Stimulated activated CD8-positive, alpha-beta memory T cell treated with anti-CD3 and anti-CD28 coated beads, Interleukin-4, amount 100 ng/mL, for 48 hours (primary cell): ENCODE measurements around the gene TNRC6C.

Experiments
- DNase-seq: peaks from one replicate; pipeline ENCODE4 v3.0.0-alpha.2; 2020

The TNRC6C gene

DNA sequence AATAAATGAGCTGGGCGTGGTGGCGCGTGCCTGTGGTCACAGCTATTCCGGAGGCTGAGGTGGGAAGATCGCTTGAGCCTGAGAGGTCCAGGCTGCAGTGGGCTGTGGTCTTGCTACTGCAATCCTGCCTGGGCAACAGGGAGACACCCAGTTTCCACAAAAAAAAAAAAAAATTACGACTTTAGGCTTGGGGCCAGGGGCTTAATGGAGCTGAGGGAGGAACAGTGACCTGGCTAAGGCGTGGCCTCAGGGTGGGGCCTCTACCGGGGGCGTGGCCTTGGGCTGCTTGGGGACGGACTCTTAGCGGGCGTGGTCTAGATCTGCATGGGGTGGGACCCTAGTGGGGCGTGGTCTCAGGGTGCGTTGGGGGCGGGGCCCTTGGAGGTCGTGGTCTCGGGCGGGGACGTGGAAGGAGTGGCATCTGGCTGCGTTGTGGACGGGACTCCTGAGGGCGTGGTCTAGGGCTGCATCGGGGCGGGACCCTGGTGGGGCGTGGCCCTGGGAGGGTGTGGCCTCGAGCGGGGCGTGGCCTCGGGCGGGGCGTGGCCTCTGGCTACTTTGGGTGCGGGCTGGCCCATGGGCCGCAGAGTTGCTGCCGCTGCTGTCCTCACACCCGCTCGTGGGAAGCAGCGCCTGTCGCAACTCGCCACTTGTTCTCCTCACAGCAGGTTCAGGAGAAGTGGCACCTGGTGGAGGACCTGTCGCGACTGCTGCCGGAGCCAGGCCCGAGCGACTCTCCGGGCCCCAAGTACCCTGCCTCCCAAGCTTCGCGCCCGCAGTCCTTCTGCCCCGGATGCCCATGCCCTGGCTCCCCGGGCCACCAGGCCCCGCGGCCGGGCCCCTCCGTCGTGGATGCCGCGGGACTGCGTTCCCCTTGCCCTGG is 181.9 kb downstream of the TNRC6C start:
- DNase-seq, result peak; percentile 99

DNA sequence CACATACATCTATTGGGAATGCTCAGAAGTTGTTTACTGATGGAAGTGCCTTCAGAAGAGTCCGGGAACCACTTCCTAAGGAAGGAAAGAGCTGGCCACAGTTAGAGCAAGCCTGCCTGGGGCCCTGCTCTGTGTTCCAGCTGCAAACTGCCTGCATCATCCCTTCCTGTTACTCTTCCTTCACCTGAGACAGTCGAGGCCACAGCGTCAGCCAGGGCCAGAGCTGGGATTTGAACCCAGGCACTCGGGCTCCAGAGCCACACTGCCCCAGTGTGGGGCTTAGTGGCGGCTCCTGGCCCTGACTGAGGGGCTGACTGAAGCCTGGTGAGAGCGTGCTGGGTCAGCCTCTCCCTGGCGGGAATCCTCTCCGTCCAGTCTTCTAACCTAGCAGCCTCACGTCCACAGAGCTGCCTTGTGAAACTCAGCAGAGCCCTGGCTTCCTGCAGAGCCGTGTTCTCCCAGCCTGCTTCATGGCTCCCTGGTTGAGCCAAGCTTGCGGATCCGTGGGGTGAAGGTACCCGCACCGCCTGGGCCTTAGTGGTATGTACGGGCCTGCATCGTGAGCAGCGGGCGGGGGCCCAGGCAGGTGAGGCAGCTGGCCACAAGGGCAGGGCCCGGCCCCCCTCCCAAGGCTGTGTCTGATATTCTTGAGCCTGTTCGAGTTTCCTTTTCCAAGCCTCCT is 183.1 kb downstream of the TNRC6C start:
- no peak for DNase-seq

DNA sequence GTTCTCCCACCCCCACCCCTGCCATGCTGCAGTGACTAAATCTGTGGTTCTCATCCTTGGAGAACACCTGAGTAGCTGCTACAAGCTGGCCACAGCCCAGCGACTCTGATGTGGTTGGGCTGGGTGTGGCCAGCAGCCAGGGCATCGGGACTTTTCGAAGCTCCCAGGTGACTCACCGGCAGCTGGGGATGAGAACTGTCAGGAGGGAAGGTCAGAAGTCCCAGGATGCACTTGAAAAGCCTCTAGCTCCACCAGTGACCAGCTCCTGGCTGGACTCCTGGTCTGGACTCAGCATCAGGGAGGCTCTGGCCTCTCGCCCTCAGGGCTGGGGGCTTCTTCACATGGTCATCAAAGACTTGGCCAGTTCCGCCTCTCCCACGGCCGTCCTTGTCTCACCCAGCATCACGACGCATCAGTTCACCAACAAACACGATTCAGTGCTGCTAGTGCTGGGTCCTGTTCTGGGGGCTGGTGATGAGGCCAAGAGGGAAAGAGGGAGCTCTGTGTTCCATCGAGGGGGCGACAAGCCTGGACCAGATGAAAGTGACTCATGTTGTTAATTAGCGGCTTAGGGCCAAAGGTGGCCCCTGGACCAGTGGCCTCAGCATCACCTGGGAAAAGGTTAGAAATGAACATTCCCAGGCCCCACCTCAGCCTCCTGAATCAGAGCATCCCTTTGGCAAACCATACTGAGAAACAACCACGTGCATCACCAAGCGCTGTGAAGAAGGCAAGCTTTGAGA is 183.8 kb downstream of the TNRC6C start:
- no peak for DNase-seq

DNA sequence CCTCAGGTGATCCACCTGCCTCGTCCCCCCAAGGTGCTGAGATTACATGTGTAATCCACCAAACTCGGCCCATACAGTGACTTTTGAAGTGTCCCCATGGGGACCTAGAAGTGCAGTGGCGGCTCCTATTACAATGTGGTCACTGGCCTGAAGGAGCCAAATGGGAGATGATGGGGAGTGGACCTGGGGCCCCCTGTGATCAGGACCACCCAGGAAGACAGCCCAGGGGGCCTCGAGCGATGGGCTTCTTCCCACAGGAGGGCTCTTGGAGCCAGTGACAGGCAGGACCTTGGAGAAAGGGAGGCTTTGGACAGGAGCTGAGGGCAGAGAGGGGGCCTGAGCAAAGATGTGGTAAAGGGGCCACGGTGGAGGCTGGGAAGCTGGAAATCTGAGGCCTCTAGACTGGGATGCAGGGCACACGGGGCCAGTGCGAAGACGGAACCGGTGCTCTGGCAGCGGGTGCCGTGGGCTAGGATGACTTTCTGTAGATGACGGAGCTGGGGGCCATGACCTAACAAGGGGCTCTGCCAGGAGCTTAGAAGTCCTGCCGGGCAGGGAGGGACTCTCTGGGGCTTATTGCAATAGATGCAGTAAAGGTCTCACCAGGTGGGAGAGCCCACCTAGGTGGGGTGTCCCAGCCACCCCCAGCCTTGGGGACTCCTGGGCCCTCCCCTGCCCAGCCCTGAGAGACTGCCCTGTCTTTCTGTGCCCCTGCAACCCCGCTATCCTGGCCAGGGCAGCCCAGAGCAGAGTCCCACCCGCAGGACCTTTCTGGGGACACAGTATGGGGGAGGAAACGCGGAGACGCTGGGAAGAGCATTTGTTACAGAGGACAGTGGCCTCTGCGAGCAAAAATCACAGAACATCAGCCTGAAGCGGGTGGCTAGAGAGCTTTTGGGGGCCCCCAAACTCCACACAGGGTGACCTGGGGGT is 185.0 kb downstream of the TNRC6C start:
- DNase-seq, result no peak

DNA sequence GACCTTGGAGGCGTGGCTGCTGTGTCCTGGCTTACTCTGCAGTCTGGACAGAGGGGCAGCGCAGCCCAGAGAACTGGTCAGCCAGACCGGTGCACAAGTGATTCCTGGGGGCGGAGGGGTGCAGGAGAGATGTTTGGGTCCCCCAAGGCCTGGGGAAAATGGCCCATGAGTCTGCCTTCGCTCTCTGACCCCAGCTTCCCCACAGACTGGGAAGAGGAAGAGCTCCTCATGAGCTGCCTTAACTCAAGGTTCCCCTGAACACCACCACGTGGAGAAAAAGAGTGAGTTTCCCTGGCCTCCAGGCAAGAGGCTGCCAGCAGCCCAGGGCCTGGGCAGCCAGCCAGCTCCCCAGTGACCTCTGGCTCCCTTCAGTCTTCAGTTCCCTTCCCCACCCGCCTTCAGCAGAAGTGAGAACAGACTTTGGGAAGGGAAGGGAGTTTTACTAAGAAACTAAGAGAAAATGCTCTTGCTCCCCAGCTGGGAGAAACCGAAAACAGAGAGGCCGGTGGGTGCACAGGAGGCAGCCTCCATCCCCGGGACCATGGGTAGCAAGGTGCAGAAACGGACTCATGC is 185.7 kb downstream of the TNRC6C start:
- DNase-seq, result no peak

DNA sequence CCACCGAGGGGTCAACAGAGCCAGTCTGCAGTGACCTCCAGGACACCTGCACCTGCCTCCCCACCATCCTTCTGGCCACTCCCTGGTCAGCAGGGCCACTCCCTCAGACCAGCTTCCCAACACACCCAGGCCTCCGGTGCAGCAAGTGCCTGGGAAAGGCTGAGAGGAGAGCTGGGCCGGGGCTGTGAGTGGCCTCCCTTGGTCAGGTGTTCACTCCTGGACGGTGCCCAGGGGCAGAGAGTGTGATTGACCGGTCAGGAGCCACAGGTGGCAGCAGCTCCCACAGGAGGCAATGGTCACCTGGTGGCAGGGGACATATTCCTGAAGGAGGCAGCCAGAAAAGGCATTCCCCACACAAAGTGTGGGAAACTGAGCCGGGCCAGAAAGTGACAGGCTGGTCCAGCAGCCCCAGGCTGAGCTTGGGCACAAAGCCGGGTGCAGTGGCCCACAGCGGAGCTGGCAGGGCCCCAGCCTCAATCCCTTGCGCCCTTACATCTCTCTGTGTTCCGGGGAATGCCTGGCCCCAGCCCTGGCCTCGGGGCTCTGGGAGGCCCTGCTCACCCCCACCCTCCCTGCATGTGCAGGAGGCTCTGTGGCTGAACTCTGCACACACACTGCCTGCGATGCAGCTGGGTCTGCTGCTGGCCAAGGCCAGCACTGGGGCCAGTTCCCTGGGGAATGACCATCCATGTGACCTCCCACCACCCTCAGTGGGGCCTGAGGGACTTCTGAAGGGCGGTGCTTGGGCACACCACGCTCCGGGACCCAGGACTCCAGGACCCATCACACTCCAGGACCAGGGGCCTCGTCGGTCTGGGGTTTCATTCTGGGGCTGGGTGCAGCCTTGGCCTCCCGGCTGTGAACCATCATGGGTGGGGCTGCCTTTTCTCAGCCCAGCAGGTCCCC is 186.5 kb downstream of the TNRC6C start:
- DNase-seq, result no peak

DNA sequence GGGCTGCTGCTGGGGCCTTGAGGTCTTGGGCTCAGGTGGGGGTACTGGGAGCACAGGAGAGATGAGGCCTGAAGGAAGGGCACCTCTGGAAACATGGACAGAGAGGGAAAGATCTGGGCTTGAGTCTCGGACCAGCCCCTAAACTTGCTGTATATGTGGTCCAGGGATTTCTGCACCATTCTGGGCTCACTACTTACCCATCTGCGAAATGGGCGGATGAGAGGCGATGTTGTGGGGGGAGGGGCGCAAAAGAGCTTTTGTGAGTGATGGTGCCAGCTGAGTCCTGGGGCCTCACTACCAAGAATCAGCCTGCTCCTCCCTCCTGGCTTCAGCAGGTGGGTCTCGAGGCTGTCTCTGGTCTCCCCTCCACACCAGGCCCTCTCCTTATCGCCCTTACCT is 188.0 kb downstream of the TNRC6C start:
- DNase-seq, result no peak

DNA sequence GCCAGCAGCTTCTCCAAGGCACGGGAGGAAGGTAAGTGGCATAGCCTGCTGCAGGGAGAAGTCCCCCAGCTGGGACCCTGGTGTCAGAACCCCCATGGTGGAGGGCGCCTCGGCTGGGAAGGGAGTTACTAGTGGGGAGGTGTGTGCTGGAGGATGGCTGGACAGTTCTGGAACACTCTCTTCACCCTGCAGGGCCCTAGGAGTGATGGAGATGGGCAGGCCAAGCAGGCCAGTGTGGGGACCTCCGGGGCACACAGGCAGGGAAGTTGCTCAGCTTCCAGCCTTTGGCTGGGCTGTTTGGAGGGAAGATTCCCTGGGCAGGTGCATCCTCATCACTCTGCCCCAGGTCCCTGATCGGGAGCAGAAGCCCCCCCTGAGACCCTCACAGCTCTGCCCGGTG is 188.4 kb downstream of the TNRC6C start:
- no peak for DNase-seq

DNA sequence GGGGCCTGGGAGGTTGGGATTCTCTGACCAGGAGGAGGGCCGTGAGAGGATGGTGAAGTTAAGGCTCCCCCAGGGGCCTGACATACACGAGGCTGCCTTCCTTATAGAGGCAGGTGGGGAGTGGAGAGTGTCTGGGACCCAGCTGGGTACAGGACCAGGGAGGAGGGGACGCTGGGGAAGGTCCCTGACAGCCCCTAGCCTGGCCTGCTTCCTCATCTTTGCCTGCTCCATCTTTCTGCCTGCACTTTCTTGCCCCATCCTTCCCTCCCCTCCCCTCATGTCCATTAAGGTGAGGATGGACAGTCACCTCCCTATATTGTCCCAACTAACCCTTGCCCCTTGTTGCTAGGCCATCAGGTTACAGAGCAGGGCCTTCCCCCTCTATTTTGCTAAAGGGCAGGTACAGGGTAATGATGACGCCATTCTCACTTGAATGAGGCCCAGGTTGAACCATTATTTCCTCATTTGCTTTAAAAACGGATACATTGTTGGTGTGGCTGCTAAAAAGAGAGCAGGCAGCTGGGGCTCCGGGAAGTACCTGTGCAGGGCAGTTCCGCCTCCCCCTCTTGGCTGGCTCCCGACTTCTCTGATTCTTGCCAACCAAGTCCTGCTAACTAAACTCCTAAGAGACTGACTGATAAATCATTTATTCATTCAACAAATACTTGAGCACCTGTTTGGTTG is 189.0 kb downstream of the TNRC6C start:
- no peak for DNase-seq

DNA sequence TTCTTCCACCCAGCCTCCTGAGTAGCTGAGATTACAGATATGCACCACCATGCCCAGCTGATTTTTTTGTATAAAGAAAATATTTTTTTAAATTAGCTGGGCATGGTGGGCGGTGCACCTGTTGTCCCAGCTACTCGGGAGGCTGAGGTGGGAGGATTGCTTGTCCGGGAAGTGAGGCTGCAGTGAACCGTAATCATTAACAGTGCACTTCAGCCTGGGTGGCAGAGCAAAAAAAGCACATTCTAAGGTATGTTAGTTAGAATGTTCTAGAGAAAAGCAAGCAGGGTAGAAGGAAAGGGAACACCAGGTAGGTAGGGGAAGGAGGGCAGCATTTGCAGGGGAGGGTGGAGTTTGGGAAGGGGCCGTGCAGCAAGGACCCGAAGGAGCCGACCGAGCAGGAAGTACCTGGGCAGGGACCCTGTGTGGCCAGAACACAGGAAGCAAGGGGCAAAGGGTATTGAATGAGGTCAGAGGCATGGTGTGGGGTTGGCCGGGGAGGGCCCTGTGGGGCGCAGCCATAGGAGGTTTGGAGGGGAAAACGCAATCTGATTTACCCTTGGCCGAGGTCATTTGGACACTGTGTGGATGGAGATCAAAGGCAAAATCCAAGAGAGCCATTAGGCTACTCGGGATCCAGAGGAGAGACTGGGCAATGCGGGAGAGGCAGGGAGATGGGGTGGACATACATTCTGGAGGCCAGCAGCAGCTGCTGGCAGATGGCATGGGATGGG is 189.9 kb downstream of the TNRC6C start:
- no peak for DNase-seq

DNA sequence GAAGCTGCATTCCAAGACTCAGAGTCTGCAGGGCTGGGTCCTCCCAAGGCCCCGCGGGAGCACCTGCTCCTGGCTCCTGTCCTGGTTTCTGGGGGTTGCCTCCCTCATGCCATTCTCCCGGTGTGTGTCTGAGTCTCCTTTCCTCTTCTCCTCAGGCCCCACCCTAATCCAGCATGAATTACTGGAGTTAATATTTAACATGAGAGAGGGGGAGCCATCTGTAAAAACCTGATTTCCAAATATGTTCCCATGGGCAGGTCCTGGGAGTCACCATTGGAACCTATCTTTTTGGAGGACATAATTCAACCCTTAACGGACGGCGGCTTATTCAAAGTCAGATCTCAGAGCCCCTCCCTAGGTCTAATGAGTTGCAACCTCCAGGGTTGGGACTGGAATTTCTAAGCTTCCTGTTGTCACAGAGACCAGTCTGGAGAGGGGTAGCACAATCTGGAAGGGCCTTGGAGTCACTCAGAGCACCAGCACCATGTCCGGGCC is 193.1 kb downstream of the TNRC6C start:
- DNase-seq, result no peak

DNA sequence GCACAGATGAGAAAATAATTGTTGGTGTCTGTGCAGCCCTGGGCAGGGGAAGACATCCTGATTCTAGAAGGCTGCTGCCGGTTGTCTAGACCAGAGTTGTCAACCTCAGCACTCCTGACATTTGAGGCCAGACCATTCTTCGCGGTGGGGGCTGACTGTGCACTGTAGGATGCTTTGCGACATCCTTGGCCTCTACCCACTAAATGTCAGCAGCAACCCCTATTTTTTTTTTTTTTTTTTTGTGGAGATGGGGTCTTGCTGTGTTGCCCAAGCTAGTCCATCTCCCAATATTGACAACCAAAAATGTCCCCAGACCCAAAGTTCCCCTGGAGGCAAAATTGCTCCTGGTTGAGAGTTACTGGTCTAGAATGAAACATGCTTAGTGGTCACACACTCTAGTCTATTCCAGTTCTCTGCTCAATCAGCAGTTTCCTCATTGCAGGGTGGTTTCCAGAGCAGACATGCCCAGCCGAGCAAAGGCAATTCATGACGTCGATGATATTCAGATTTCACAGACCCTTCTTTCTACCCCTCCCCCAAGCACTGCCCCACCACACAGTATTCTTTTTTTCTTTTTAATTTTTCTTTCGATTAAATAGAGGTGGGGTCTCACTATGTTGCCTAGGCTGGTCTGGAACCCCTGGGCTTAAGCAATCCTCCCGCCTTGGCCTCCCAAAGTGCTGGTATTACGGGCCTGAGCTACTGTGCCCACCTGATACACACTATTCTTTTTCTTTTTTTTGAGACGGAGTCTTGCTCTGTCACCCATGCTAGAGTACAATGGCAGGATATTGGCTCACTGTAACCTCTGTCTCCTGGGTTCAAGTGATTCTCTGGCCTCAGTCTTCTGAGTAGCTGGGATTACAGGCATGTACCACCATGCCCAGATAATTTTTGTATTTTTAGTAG is 196.7 kb downstream of the TNRC6C start:
- DNase-seq, result no peak
